ENCODE data around the gene SRXN1.
"Not testable (repeated sequence)": the region's sequence is repeated elsewhere in the genome, so short reads cannot be mapped to it uniquely, and the experiment has no call there.

The SRXN1 gene

GRCh38 chr20:653110-653589, at the start of gene SRXN1:
Gene SRXN1, minus strand, starts transcription at chr20:653200. Its CDS starts 15 bp downstream, at chr20:653185.
- peak; percentile 78 for DNase-seq (ENCODE audit: low spot score)

GRCh38 chr20:701401-702129, 48.6 kb upstream of the SRXN1 start:
- no peak for DNase-seq (ENCODE audit: low spot score)

GRCh38 chr20:699811-700338, 46.9 kb upstream of the SRXN1 start:
- no peak for DNase-seq (ENCODE audit: low spot score)

- no peak for DNase-seq (ENCODE audit: low spot score)
Measured at GRCh38 chr20:699342-699741, 46.3 kb upstream of the SRXN1 start.

DNA sequence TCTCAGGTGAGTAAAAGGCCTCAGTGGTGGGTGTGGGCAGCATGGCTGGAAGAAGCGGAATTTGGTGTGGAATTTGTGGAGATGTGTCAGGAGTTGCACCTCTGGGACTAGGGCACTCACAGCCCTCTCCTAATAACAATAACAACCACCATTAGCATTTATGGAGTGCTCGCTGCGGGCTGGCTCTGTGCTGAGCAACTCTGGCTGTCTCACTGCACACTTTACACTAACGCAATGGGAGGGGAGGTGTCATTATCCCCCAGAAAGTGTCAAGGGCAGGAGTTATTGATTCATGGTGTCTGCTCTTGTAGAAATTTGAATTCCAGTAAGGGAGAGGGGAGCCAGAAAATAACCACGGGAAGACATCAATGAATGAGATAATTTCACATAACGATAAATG, 45.3 kb upstream of the SRXN1 start:
- DNase-seq (ENCODE audit: low spot score) = no peak

GRCh38 chr20:697826-698225, 44.8 kb upstream of the SRXN1 start:
- no peak for DNase-seq (ENCODE audit: low spot score)

DNA sequence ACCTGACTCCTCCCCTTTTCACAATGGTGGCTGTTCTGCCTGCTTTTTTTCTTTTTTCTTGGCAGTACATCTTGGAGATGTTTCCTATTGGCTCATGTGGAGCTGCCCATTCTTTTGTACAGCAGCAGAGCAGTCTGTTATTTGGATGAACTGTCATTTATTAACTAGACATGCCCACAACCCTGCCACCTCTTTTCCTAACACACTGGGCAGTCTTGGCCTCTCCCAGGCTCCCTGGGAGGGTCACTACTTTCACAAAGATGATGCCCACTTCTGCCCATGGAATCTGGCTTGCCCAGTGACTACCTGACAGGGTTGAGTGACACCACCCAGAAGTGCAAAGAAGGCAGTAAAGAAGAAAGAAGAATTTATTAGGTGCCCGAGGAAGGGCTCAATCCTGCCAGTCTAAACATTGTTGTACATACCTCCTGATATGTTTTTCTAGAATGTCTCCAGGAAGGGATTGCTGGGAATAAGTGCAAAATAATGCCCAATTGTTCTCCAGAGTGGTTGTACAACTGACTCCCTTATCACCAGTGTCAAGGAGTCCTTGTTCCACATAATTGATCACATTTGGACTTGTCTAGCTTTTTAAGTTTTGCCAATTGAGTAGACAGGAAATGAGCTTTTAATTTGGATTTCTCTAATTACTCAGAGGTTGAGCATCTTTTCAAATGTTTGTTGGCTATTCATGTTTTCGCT, 42.3 kb upstream of the SRXN1 start:
- DNase-seq (ENCODE audit: low spot score) = peak; percentile 80

GRCh38 chr20:694496-694895, 41.5 kb upstream of the SRXN1 start:
- no peak for DNase-seq (ENCODE audit: low spot score)

- DNase-seq (ENCODE audit: low spot score) = not testable (repeated sequence)
Measured at GRCh38 chr20:693786-694185, 40.8 kb upstream of the SRXN1 start.

- DNase-seq (ENCODE audit: low spot score) = no peak
Measured at GRCh38 chr20:692044-692443, 39.0 kb upstream of the SRXN1 start.

GRCh38 chr20:689947-690346, 36.9 kb upstream of the SRXN1 start:
- DNase-seq (ENCODE audit: low spot score) = no peak

DNA sequence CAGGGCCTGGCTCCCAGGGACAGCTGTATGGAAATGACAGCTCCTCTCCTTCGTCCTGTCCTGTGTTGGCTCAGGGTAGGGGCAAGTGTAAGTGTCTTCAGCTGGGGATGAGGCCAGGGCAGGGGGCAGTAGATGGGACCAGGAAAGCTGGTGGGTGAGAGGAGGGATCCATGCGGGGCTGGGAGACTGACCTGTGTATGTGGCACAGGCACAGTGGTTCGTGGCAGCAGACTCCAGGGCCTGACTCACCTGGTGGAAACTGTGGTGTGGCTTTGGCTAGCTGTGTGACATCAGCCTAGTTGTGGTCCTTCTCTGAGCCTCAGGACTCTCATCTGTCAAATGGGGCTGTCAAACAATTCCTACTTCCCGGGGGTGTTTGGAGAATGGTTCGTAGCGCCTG, 36.3 kb upstream of the SRXN1 start:
- DNase-seq (ENCODE audit: low spot score) = no peak

- no peak for DNase-seq (ENCODE audit: low spot score)
Measured at GRCh38 chr20:688809-689212, 35.8 kb upstream of the SRXN1 start.

DNA sequence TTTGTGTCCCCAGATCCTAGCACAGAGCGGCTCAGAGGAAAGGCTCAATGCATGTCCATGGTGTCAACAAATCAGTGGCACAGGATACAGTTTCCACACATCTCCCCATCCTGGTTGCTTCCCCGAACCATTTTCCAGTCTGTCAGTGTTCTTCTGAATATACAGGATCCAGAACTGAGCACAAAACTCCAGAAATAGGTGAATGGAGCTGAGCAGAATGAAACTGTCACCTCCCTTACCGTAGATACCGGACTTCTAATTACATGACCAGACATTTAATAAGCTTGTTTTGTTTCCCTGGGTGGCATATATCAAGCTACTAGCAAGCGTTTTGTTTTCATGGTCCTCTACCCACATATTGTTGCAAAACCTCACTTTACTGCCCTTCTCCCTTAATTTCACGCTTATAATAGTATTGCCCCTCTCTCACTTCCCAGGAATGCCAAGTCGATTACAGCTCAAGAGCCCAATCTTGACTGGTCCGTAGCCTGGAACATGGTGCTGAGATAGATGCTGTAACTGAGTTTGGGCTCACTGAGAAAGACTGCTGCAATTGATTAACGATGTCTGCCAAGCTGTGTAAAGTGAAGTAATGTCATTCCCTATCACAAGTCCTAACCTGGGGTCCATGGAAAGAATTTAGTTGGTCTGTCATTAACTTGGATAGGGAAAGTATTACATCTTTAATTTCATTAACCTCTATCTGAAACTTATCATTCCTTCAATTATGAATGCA, 34.6 kb upstream of the SRXN1 start:
- no peak for DNase-seq (ENCODE audit: low spot score)

GRCh38 chr20:684676-685319, 31.8 kb upstream of the SRXN1 start:
- DNase-seq (ENCODE audit: low spot score) = no peak

DNA sequence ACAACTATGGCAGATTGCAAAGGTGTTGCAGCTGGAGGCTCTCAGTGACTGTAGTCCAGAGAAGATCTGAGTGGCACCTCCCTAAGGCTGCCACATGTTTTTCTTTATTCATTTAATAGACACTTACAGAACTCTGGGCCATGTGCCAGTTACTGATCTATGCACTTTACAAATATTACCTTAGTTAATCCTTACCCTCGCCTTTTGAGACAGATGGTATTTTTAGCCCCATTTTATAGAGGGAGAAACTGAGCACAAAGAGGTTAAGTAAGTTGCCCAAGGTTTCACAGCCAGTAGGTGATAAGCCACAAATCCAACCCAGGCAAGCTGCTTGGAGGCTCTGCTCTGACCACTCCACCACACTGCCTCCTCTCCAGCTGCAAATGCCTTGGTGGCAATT, 29.1 kb upstream of the SRXN1 start:
- DNase-seq (ENCODE audit: low spot score) = no peak

DNA sequence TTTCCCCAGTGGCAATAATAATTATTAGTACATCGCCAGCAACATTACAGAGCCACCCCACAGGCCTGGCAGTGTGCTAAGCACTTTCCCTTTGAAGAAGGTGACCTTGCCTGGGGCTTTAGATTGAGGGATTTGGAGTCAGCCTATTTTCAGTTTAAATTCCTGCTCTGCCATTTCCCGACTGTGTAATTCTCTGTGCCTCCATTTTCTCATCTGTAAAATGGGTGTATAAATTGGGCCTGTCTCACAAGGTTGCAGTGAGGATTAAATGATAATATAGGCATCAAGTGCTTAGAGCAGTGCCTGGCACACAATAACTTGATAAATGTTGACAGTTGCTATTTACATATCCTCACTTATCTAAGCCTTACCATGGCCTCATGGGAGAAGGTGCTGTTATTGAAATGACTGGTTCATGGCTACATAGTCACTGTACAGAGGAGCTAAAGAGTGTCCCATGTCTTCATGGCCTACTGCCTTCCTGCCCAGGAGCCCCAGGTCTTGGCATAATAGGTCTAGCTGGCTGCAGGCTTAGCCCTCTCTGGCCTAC, 27.7 kb upstream of the SRXN1 start:
- DNase-seq (ENCODE audit: low spot score) = no peak

DNA sequence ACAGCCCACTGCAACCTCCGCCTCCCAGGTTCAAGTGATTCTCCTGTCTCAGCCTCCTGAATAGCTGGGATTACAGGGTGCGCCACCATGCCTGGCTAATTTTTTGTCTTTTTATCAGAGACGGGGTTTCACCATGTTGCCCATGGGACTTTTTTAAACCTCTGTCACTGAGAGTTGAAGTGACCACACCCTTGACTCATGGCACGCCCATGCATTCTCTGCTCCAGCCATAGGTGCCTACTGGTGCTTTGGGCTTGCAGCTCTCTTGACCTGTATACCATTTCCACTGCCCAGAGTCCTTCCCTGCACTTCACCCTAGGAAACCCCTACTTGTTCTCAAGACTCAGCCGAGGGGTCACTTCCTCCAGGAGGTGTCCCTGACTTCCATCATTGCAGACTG, 25.0 kb upstream of the SRXN1 start:
- DNase-seq (ENCODE audit: low spot score) = no peak

DNA sequence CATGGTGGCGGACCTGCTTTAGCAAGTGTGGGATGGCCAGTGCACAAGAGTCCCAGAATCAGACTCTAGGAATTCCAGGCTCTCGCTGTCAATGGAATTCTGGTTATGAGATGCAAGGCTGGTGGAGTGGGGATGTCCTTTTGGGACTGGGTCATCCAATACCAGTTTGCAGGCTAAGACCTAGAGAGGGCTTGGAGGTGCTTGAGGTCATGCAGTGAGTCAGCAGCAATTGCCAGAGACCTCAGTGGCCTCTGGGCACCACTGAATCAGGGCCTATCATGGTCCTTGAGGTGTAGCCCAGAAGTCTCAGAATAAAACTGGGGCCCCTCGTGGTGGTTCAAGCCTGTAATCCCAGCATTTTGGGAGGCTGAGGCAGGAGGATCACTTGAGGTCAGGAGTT, 24.0 kb upstream of the SRXN1 start:
- no peak for DNase-seq (ENCODE audit: low spot score)

DNA sequence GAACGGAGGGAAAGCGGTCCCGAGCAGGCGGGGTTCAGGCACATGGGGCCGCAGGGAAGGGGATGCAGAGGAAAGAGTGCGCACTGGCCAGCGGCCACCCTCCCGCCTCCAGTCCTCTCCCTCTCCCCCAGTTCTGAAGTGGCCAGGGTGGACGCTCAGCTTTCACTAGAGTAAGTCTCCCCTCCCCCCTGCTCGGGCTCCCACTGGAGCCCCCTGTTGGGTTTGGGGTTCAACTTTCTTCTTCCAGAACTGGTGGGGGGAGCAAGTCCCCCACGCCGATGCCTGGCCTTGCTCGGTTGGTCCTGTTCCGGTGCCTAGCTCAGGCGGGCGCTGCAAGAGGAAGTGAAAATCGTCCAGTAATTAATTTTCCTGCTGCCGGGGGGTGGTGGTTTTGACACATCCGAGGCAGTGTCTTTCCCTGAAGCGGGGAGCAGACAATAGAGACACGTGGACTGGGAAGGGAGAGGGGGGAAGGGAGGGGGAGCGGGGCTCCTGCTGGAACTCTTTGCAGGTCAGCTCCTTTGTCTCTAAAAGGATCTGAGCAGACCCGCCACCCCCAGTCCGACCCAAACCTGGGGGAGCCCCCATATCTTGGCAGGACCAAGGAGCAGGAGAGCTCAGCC, 23.4 kb upstream of the SRXN1 start:
- DNase-seq (ENCODE audit: low spot score) = no peak
